Measurements from ENCODE around the gene ALKBH7.
A peak's percentile ranks its signal among the peaks of the same experiment; 100 is the strongest.
"Not testable (repeated sequence)": the region's sequence is repeated elsewhere in the genome, so short reads cannot be mapped to it uniquely, and the experiment has no call there.

ALKBH7 gene

DNA sequence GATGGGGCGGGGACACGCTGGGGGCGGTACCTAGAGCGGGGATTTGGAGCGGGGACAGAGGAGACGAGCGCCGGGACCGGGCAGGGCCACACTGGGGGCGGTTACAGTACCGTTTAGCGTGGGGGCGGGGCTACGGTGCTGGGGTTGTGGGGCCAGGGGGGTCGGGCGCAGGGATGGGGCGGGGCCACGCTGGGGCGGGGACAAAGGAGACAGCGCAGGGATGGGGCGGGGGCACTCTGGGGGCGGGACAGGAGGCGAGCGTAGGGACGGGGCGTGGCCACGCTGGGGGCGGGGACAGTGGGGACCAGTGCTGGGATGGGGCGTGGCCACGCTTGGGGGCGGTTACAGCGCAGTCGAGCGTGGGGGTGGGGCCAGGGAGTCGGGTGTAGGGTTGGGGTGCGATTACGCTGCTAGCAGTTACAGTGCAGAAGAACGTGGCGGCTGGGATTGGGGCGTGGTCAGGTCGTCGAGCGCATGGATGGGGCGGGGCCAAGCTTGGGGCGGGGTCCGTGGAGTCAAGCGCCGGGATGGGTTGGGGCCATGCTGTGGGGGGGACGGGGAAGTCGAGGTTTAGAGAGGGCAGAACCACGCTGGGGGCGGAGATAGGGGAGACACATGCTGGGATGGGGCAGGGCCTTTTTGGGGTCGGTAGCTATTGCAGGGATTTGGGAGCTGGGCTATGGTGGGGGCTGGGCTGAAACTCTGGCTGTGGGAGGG is 660 bp downstream of the ALKBH7 start:
- peak; percentile 98 for DNase-seq

DNA sequence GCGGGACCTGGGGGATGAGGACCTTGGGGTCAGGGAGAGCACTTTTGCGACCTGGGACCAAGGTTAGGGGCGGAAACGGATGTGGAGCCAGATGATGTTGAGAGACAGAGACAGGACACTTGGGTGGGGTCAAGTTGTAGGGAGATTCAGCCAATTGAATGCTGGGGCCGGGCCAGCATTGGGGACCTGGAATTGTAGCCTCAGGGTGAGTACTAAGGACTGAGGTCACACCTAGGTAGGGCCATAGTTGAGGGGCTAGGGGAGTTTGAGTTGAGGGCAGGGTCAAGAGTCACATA is 1.2 kb downstream of the ALKBH7 start:
- DNase-seq: no peak

DNA sequence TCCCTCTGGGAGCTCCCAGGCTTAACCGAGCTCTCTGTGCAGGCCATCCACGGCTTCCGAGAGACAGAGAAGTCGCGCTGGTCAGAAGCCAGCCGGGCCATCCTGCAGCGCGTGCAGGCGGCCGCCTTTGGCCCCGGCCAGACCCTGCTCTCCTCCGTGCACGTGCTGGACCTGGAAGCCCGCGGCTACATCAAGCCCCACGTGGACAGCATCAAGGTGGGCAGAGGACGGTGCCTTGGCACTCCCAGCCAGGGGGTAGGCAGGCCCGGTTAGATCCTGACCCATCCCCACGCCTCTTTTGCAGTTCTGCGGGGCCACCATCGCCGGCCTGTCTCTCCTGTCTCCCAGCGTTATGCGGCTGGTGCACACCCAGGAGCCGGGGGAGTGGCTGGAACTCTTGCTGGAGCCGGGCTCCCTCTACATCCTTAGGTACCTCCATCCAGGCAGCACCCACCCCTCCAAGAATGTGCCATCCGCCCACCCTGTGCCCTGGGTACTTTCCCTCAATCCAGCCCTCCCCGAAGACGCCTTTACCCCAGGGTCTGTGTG is 1.6 kb downstream of the ALKBH7 start:
- no peak for DNase-seq

DNA sequence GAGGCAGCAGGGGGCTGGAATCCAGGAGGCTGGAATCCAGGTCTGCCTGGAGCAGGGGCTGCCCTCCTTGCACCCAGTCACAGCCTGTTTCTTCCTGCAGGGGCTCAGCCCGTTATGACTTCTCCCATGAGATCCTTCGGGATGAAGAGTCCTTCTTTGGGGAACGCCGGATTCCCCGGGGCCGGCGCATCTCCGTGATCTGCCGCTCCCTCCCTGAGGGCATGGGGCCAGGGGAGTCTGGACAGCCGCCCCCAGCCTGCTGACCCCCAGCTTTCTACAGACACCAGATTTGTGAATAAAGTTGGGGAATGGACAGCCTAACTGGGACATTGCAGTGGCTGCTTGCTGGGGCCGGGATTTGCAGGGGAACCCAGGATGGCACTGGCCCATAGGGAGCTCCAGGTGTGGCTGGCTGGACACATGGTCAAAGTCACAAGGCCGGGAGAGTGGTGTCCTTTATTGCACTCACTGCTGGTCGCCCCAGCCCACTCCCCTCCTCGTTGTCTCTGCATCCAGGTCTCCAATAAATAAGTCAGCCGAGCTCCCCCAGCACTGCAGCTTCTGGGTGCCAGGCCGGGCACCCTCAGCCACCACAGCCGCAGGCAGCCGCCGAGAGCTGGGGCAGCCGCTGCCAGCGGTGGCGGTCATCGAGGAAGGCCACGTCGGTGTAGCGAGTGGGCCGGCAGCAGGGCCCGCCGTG is 2.3 kb downstream of the ALKBH7 start:
- no peak for DNase-seq

DNA sequence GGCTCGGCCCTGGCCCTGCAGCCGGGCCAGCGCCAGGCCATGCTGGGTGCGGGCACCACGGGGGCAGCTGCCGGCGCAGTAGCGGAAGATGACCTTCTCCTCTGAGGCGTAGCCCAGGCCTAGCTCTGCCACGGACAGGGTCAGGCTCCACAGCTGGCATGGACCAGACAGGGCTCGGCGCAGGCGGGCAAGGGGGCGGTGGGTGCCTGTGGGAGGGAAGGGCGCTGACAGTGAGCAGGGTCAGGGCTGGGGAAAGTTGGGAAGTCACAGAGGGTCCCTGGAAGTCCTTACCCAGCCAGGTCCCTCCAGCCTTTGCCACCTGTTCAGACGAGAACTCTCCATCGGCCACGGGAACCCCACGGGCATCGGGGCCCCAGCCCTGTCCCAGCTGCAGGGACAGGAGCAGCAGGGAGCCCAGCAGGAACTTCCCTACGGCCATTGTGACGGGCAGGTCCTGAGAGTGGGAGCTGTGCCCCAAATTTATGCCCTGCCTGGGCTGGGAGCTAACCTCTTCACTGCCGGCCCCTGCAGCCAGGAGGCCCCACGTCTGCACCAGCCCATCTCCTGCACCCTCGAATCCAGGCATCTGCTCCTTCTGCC is 2.9 kb downstream of the ALKBH7 start, which contains the start of gene PSPN:
TSS of gene PSPN (minus strand) at position 523 of the 600 bp plus-strand sequence. CDS start at position 439, 84 bp downstream.
- no peak for DNase-seq

DNA sequence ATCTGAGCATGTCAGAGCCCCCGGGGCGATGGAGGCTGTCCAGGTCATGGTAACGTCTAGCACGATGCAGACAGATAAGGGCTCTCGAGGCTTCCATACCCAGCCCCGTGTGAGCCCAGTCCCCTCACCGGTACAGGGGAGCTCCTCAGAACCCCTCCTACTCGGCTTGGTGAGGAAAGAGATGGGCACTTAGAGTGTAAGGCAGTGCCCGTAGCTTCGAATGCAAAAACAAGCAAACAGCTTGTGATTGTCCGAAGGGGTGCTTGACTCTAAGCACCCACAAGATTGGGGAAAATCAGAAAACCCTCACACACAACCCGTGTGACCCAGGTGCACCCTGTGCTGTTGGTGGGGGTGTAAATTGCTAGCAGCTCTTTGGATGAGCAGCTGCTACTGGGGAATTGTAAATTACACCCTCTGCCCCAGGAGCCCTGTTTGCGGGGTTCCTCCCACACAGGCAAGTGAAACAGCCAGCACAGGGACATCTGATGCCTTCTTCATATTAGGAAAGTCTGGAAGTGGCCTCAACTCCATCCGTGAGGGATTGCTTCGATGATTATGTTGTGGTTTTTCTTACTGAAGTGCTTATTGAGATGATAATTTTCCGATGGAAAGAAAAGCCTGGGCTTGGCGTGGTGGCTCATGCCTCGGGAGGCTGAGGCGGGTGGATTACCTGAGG is 4.1 kb downstream of the ALKBH7 start:
- DNase-seq: no peak

DNA sequence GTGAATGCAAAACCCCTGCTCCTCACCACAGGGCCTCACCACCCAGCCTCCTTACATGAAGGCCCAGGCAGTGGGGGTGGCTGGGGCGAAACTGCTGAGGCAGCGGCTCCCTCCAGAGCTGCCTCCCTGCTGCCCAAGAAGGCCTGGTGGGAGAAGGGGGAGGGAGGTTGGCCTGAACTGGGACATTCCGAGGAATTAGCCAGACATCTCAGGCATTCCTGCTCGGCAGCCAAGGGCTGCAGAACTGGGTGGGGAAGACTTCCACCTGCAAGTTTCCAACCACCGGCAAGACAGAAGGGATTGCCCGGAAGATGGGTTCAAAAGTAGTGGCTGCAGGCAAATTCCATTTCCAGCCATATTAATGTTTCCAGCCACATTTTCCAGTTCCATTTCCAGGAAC is 5.4 kb downstream of the ALKBH7 start:
- no peak for DNase-seq

DNA sequence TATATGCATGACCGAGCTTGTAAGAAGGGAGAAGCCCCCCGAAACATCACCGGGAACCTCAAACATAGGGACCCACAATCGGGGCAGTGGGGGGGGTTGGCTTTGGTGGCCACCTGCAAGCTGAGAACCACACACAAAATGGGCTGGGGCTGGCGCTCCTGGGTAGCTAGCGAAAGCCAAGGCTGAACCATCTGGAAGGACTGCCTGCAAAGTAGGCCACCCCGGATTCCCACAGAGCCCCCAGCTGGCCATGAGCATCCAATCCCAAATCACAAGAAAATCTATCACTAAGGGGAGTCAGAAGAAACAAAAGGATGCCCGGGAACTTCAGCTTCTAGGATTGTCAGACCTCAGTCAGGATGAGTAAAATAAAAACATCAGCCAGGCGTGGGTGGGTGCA is 5.9 kb downstream of the ALKBH7 start:
- no peak for DNase-seq

DNA sequence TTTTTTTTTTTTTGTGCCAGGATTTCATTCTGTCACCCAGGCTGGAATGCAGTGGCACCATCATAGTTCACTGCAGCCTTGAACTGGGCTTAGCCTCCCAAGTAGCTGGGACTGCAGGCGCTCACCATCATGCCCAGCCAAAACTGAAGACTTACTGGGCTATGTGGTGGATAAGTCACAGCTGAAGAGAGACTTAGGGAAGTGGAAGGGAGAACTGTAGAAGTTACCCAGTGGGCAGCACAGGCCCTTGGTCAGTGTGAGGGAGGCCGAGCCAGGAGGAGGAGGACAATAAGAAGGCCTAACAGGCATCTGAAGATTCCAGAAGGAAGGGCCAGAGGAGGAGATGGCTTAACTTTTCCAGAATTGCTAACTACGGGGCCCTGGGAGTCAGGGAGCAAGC is 7.2 kb downstream of the ALKBH7 start:
- DNase-seq: no peak

DNA sequence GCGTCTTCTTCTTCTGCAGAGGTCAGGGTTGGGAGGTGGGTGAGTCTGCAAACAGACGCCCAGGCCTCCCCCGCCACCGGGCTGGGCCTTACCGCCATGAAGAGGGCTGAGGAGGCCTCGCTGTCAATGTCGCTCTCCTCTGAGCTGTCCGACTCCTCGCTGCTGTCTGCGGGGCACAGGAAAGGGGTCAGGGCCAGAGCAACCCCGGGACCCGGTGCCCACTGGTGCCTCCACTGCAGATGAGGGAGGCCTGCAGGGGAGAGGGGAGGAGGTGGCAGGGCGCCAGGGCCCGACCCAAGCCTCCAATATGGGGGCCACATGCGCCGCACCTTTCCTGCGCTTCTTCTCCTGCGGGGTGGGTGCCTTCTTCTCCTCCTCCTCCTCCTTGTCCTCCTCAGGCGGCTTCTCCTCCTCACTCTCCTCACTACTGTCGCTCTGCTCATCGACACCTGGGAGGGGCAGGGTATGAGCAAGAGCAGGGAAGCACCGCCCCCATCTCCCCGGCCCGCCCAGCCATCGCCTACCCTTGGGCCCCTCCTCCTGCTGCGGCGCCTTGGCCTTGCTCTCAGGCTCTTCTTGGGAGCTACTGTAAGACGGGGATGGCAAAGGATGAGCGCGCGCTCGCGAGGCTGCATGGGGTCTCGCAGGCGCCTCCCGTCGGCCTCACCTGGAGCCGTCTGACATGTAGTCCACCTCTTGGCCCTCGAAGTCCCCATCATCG is 8.6 kb downstream of the ALKBH7 start:
- DNase-seq: no peak

DNA sequence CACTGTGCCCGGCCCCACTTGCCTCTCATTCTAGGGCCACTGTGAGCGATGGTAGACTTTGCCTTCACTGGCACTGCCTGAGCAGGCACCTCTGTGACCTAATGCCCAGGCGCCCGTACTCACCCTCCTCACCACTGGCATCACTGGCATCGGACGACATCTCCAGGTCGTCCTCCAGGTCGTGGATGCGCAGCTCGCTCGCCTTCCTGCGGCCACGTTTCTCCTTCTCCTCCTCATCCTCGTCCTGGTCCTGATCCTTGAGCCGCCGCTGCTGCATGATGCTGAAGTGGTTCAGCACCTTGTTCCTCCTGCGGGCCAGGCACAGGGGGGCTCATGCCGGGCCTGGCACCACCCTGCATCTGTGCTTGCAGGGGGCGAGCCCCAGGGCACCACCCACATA is 10.6 kb downstream of the ALKBH7 start:
- no peak for DNase-seq

DNA sequence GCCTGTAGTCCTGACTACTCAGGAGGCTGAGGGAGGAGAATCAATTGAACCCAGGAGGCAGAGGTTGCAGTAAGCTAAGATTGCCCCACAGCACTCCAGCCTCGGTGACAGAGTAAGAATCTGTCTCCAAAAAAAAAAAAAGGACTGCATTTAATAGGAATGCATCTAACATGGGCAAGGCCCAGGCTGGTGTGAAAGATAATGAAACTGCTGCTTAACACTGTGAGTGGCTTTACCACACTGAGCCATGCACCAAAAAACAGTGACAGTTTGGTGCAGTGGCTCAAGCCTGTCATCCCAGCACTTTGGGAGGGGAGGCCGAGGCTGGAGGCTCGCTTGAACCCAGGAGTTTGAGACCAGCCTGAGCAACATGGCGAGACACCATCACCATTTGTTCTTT is 11.8 kb downstream of the ALKBH7 start:
- no peak for DNase-seq

DNA sequence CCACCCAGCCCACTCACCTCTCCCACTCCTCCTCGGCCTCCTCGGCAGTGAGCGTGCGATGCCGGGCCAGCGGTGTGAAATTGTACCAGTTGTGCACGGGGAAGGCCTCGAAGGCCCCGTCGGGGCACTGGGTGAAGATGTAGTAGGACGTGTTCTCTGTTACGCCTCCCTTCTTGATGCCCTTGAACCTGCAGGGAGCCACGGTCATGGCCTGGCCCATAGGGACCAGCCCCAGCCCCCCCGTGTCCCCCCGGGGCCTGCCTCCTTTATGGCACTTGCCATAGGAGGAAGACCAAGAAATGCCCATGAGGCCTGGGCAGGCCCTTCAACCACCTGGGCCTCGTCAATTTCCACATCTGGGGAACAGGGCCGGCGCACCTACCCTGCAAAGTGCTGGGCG is 14.8 kb downstream of the ALKBH7 start:
- DNase-seq: no peak

DNA sequence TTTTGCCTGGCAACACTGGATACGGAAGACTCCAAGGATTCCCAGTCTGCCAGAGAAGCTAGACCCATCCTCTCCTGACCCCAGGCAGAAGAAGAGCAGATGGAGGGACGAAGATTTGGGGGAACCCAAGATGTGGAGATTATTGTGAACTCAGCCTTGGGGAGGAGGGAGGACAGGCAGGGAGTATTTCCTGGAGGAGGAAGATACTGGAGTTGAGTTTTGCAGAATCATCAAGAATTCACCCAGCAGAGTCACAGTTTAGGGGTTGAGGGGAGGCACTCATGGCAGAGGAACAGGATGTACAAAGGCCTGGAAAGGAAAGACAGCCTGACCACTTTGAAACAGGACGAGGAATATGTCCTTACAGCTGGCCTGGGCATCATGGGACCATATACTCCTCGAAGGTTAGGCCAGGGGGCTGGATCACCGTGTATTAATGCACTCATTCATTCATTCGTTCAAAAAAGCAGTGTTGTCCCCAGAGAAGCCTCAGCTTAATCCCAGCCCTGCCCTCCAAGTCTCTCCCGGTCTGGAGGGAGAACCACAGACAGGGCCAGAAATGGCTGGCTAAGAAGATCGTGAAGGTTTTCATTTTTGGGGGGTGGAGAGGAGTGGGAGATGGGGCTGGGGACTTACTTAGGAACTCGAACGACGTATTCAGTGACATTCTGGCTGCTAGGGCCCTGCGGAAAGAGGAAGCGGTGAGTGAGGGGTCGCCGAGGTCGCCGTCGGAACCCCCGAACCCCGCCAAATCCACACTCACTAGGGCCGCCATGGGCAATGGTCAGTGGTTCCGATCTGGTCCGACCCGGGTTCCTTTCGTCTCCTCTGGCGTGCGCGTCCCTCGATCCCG is 19.9 kb downstream of the ALKBH7 start:
- no peak for DNase-seq

DNA sequence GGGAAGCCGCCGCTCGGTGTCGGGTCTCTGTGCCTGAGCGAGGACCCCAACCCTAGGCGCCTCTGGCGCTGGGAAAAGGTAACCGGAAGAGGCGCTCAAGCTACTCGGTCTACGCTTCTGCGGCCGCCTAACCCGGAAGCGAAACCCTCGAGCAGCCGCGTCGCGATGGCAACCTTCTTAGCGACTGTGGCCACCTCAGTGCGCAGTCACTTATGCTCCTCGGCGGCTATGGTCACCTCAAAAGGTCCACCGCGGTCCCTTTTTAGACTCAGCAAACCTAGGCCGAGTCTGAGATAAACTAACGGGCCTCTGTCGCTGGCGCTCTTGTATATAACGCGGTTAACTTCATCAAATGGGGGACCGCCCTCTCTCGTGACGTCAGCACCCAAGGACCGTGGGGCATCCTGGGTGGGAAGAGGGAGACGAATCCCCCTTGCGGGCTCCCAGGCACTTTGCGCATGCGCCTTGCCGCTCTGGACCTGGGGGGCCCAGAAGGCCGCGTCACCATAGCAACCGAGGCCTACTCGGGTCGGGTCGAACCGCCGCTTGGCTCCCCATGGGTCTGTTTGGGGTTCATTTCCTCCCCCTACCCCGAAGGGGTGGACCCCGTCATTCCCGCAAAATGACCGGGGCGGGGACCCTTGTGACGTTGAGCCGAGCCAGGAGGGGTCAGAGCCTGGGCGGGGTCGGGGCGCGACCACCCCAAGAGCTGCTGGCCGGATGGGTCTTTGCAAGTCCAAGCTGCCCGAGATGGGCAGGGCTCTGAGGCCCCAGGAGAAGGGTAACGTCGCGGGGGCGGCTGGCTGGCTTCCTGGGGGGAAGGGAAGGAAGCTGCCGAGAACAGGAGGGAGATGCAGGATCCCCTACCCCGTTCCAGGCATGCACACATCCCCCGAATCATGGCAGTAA is 20.7 kb downstream of the ALKBH7 start, which contains the start of gene GTF2F1:
TSS of gene GTF2F1 (minus strand) at position 91 of the 909 bp plus-strand sequence. CDS start 169 bp downstream, outside the sequence.
- DNase-seq: peak; percentile 96

DNA sequence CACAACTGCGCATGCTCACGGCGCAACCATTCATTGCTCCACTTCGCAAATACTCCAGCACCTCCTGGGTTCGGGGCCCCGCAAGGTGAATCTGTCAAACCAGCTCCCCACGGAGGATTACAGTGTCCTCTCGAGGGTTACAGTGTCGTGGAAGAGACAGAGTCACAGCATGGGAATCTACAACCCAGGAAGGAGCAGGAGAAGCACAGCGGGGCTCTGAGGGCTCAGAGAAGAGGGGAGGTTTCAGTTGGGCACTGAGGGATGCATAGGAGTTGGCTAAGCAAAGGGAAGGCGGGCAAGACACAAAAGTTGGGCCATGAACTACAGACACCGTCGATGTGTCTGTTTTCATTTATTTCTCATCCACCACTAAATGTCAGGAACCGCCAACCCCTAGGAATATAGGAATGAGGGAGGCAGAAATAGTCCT is 21.4 kb downstream of the ALKBH7 start:
- peak; percentile 79 for DNase-seq

DNA sequence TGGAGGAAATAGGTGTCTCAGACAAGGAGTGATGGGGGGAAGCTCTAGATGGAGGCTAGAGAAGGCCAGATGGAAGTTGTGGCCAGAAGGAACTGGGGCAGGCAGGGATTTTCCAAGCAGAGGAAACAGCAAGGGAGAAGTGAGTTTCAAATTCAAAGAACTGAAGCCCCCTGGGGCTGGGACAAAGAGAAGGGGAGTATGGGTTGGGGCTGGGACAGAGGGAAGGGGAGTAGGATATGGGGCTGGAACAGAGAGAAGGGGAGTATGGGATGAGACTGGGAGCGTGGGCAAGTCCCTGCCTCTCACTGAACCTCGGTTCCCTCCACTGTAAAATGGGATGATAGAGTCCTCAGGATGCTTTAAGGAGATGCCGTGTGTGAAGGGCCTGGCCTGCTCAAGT is 22.2 kb downstream of the ALKBH7 start:
- DNase-seq: no peak

DNA sequence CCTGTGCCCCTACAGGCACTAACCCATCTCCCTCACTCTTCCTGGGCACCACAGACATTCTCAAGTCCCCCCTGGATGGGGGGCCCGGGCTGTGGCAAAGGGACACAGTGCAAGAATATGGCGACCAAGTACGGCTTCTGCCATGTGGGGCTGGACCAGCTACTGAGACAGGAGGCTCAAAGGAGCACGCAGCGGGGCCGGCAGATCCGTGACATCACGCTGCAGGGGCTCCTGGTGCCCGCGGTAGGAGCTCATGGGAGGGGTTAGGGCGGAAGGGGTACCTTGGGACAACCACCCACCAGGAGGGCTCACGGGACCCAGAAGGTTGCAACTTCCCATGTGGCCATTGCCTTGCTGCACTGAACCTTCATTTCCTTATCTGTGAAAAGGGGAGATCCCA is 23.7 kb downstream of the ALKBH7 start:
- no peak for DNase-seq

DNA sequence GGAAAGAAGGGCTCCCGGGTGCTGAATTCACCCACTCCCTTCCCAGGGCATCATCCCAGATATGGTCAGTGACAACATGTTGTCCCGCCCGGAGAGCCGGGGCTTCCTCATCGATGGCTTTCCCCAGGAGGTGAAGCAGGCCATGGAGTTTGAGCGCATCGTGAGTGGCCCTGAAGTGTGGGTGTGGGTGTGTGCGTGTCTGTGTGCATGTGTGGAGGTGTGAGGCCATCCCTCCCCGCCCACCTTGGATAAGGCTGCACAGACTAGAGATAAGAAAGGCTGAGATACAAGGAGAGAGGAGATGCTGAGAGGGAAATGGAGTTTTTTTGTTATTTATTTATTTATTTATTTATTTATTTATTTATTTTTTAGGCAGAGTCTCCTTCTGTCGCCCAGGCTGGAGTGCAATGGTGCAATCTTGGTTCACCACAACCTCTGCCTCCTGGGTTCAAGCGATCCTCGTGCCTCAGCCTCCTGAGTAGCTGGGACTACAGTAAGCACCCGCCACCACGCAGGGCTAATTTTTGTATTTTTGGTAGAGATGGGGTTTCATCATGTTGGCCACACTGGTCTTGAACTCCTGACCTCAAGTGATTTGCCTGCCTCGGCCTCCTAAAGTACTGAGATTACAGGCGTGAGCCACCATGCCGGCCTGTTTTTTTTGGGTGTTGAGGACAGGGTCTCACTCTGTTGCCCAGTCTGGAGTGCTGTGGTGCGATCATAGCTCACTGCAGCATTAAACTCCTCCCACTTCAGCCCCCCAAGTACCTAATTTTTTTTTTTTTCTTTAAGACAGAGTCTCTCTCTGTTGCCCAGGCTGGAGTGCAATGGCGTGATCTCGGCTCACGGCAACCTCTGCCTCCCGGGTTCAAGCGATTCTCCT is 27.7 kb downstream of the ALKBH7 start:
- DNase-seq: not testable (repeated sequence)
